Caco-2 (cell line): Measurements from ENCODE around the gene PRPF31. TPM values are rescaled to one million over a fixed set of nuclear protein-coding genes. Genes with fewer than 3 reads are reported as not detected.

Experiments used
- BruUV-seq: library from RNA; stranded (reverse); fragments of 400-500 nt; replicated peaks from 2 replicates; lab custom pipeline; 2021; lab: Mats Ljungman, UMichigan
- CTCF ChIA-PET: fragments of 300-600 bp; sonication (Branson Sonifier 250); formaldehyde crosslinking; loops from one replicate; lab custom pipeline; 2022; ENCODE audit warnings: antibody characterized with exemption; lab: Charles Lee
- POLR2A ChIA-PET: fragments of 300-600 bp; sonication (Branson Sonifier 250); formaldehyde crosslinking; loops from one replicate; lab custom pipeline; 2022; ENCODE audit warnings: antibody characterized with exemption; lab: Charles Lee
- DNase-seq, 2 experiments: peaks; one replicate each; pipeline versions ENCODE4 v3.0.0 to v3.0.0-alpha.2; 2020 to 2022
- H3K27me3 ChIP-seq: replicated peaks from 2 replicates; pipeline ENCODE4 v1.6.0; 2011; ENCODE audit warnings: low read length; ENCODE audit not compliant: control insufficient read depth, insufficient read depth
- H3K36me3 ChIP-seq: 2 replicates; pipeline ENCODE4 v1.5.1; 2011; ENCODE audit warnings: low read length; ENCODE audit not compliant: control insufficient read depth, insufficient read depth
- H3K4me1 ChIP-seq: fragments of 250-450 bp; sonication (Bioruptor Pico); 2 replicates; pipeline ENCODE4 v1.5.1; 2020; ENCODE audit warnings: mild to moderate bottlenecking
- H3K4me3 ChIP-seq: 2 replicates; pipeline ENCODE4 v1.5.1; 2011; ENCODE audit warnings: low read depth, mild to moderate bottlenecking, control low read depth, low read length
- H3K9me3 ChIP-seq: fragments of 250-450 bp; sonication (Bioruptor Pico); 2 replicates; pipeline ENCODE4 v1.5.1; 2020; ENCODE audit warnings: mild to moderate bottlenecking, moderate library complexity
- H3K27ac Mint-ChIP-seq: one replicate; pipeline ENCODE4 v1.8.0; 2022; ENCODE audit warnings: mixed read lengths; ENCODE audit not compliant: unreplicated experiment
- H3K27me3 Mint-ChIP-seq: one replicate; pipeline ENCODE4 v1.8.0; 2022; ENCODE audit warnings: mixed read lengths; ENCODE audit not compliant: insufficient read depth, unreplicated experiment
- H3K36me3 Mint-ChIP-seq: one replicate; pipeline ENCODE4 v1.8.0; 2022; ENCODE audit warnings: mild to moderate bottlenecking, mixed read lengths; ENCODE audit not compliant: insufficient read depth, unreplicated experiment
- H3K4me1 Mint-ChIP-seq: one replicate; pipeline ENCODE4 v1.8.0; 2022; ENCODE audit warnings: low read depth, mixed read lengths; ENCODE audit not compliant: unreplicated experiment
- H3K4me3 Mint-ChIP-seq: one replicate; pipeline ENCODE4 v1.8.0; 2022; ENCODE audit warnings: mild to moderate bottlenecking, moderate library complexity, mixed read lengths; ENCODE audit not compliant: unreplicated experiment
- H3K9me3 Mint-ChIP-seq: one replicate; pipeline ENCODE4 v1.8.0; 2022; ENCODE audit warnings: mixed read lengths; ENCODE audit not compliant: unreplicated experiment
- intact Hi-C: fragments of 100-400 bp; cut with micrococcal nuclease; formaldehyde crosslinking; loops from one replicate; pipeline ENCODE4 v1.10.0; 2022; ENCODE audit not compliant: unreplicated experiment
- total RNA-seq: library from RNA; stranded (reverse); gene quantifications from 2 replicates; pipeline ENCODE4 v1.2.3, GENCODE V29; 2022
- TF ChIP-seq, protein P1 (sequence below), 2 experiments: fragments of 200-600 bp in 1 of 2; IDR thresholded peaks; 1 replicate in 1 of 2; 2 replicates in 1 of 2; pipeline versions ENCODE4 v1.5.1 to v1.8.0; 2011 to 2022; ENCODE audit warnings: antibody characterized with exemption in 1 of 2, control low read depth in 1 of 2, inconsistent platforms in 1 of 2, low read depth in 1 of 2, low read length in 1 of 2, mild to moderate bottlenecking in 1 of 2, moderate library complexity in 1 of 2; ENCODE audit not compliant: insufficient read depth in 1 of 2, severe bottlenecking in 1 of 2, unreplicated experiment in 1 of 2

Gene PRPF31
- total RNA-seq, 1 experiment from 2014 or later: 99.0 TPM

GRCh38 chr19:54138489-54139256 is 23.1 kb downstream of the PRPF31 start:
- POLR2A ChIA-PET: interaction anchor here (2.2 kb wide), 1 partner anchor 51 kb away, joined by 58 read pairs; the partner anchor contains the start of genes MBOAT7 and TSEN34
- intact Hi-C loops: loop anchor here (5.0 kb wide), 1 partner anchor 271 kb away; the partner anchor contains the start of gene MYADM

DNA sequence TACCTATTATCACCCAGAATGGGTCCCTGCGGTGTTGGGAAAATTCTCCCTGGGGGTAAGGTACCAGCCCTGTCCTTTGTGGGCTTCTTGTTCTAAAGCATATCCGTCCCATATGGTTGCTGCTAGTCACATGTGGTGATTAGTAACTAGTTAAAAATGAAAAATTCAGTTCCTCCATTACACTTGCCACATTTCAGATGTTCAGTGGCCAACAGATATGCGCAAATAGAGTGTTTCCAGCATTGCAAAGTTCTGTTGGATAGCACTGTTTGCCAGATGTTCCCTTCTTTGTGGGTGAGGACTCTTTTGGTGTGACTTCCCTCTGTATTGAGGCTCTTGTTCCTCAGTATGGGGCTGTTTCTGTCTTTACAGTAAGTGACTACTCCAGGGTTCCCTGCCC is 25.8 kb downstream of the PRPF31 start:
- ChIA-PET CTCF (no interaction called here), POLR2A (no interaction called here)
- Histone ChIP-seq H3K36me3 (peaks cover 12% of the 10 kb centered on the region), H3K4me1 (0 out of 2 replicates have a peak, but pooled peaks cover 4% of the 10 kb centered on the region), H3K27me3 (no peaks in the 10 kb centered on the region), H3K4me3 (no peak overlapping the region), H3K9me3 (no peaks in the 10 kb centered on the region)
- H3K27me3 Mint-ChIP-seq: no peaks in the 10 kb centered on the region
- no TSS peak for BruUV-seq
- intact Hi-C loops: no loop called here
- H3K4me1 Mint-ChIP-seq: peaks cover 1% of the 10 kb centered on the region
- H3K36me3 Mint-ChIP-seq: peaks cover 70% of the 10 kb centered on the region
- DNase-seq: no peak
- H3K9me3 Mint-ChIP-seq: no peaks in the 10 kb centered on the region
- no peak overlapping the region for H3K4me3 Mint-ChIP-seq
- TF ChIP-seq, protein P1, sequence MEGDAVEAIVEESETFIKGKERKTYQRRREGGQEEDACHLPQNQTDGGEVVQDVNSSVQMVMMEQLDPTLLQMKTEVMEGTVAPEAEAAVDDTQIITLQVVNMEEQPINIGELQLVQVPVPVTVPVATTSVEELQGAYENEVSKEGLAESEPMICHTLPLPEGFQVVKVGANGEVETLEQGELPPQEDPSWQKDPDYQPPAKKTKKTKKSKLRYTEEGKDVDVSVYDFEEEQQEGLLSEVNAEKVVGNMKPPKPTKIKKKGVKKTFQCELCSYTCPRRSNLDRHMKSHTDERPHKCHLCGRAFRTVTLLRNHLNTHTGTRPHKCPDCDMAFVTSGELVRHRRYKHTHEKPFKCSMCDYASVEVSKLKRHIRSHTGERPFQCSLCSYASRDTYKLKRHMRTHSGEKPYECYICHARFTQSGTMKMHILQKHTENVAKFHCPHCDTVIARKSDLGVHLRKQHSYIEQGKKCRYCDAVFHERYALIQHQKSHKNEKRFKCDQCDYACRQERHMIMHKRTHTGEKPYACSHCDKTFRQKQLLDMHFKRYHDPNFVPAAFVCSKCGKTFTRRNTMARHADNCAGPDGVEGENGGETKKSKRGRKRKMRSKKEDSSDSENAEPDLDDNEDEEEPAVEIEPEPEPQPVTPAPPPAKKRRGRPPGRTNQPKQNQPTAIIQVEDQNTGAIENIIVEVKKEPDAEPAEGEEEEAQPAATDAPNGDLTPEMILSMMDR (IDR thresholded peaks at IDR 0.05; ENCODE audit: insufficient read depth in 1 of 2, low read depth in 1 of 2, low read length in 1 of 2, severe bottlenecking in 1 of 2, unreplicated experiment in 1 of 2): no peak
- no peak overlapping the region for H3K27ac Mint-ChIP-seq

More at GRCh38 chr19:54138489-54139256, 23.1 kb downstream of the PRPF31 start:
- Histone ChIP-seq H3K36me3 (0 out of 2 replicates have a peak, but pooled peaks cover 1% of the 10 kb centered on the region), H3K4me3 (peak overlapping the region; percentile 96), H3K27me3 (no peaks in the 10 kb centered on the region), H3K4me1 (peaks cover 9% of the 10 kb centered on the region), H3K9me3 (no peaks in the 10 kb centered on the region)
- no peaks in the 10 kb centered on the region for H3K27me3 Mint-ChIP-seq
- CTCF ChIA-PET: no interaction called here
- peak overlapping the region; percentile 82 for H3K27ac Mint-ChIP-seq
- peaks cover 14% of the 10 kb centered on the region for H3K4me1 Mint-ChIP-seq
- H3K4me3 Mint-ChIP-seq: peak overlapping the region; percentile 88
- H3K36me3 Mint-ChIP-seq: peaks cover 62% of the 10 kb centered on the region
- no peak for DNase-seq
- H3K9me3 Mint-ChIP-seq: no peaks in the 10 kb centered on the region
- no TSS peak for BruUV-seq
- TF ChIP-seq, protein P1 (IDR thresholded peaks at IDR 0.05; ENCODE audit: insufficient read depth in 1 of 2, low read depth in 1 of 2, low read length in 1 of 2, severe bottlenecking in 1 of 2, unreplicated experiment in 1 of 2): no peak

DNA sequence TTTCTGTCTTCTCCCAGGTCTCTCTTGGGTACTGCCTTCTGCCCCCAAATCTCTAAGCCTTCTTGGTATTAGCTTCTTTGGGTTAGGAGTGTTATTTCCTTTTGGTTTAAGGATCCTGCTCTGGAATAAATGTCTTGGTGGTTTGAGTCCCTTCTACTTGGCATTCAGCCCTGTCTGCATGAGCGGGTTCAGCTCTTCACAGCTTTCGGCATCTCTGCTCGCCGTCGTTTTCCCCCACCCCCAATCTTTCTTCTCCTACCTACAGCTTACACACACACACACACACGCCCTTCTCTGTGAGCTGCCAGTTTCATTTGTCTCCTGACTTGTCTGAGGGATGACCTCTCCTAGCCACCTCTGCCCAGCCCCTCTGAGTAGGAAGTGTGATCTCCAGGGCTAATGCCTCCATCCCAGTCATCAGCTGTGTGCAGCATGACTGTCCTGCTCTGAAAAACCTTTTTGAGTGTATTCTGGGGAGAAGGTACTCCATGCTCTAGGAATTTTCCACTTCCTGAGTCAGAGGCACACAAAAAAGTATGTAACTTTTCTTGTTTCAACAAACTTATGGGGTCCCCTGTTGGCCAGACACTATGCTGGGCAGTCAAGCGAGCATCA is 26.7 kb downstream of the PRPF31 start:
- intact Hi-C loops: no loop called here

More for the DNA sequence above, 26.7 kb downstream of the PRPF31 start:
- Histone ChIP-seq H3K36me3 (peaks cover 12% of the 10 kb centered on the region), H3K27me3 (no peaks in the 10 kb centered on the region), H3K9me3 (no peaks in the 10 kb centered on the region), H3K4me1 (0 out of 2 replicates have a peak, but pooled peaks cover 4% of the 10 kb centered on the region), H3K4me3 (no peak overlapping the region)
- DNase-seq: no peak
- BruUV-seq: no TSS peak
- H3K27me3 Mint-ChIP-seq: no peaks in the 10 kb centered on the region
- no peak overlapping the region for H3K4me3 Mint-ChIP-seq
- peaks cover 70% of the 10 kb centered on the region for H3K36me3 Mint-ChIP-seq
- TF ChIP-seq, protein P1 (IDR thresholded peaks at IDR 0.05; ENCODE audit: insufficient read depth in 1 of 2, low read depth in 1 of 2, low read length in 1 of 2, severe bottlenecking in 1 of 2, unreplicated experiment in 1 of 2): no peak
- ChIA-PET CTCF (no interaction called here), POLR2A (no interaction called here)
- no peak overlapping the region for H3K27ac Mint-ChIP-seq
- H3K9me3 Mint-ChIP-seq: no peaks in the 10 kb centered on the region
- H3K4me1 Mint-ChIP-seq: no peaks in the 10 kb centered on the region
